Panc1 (cell line): ENCODE results near the gene ARHGAP4.

Experiments
- POLR2AphosphoS5 ChIP-seq: IDR thresholded peaks from 2 replicates; pipeline ENCODE4 v1.6.1; 2012; ENCODE audit warnings: mild to moderate bottlenecking, low read depth, low read length, moderate library complexity
- TCF7L2 ChIP-seq: IDR thresholded peaks from 2 replicates; pipeline ENCODE4 v1.6.1; 2011; ENCODE audit warnings: mild to moderate bottlenecking, low read depth, low read length, inconsistent platforms
- TF ChIP-seq, protein P1 (sequence below): fragments of 450-650 bp; IDR thresholded peaks from 2 replicates; pipeline ENCODE4 v1.5.1; 2017; ENCODE audit warnings: mild to moderate bottlenecking

DNA sequence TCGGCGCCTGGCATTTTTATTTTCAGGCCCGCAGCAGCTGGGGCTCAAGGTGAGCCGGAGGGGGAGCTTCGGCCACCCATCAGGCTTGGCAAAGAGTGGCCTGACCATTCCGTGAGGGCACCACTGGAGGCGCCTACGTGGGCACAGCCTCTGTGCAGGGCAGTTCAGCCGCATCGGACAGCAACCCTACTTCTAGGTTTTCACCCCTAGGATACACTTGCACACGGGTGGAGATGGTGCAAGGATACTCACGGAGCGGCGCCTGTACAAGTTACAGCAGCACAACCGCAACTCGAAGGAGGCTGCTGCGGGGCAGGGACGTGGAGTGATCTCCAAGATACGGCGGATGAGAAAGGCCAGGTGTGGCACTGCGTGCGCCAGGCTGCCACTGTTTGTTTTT lies 34.7 kb upstream of the ARHGAP4 start:
- TF ChIP-seq, protein P1, sequence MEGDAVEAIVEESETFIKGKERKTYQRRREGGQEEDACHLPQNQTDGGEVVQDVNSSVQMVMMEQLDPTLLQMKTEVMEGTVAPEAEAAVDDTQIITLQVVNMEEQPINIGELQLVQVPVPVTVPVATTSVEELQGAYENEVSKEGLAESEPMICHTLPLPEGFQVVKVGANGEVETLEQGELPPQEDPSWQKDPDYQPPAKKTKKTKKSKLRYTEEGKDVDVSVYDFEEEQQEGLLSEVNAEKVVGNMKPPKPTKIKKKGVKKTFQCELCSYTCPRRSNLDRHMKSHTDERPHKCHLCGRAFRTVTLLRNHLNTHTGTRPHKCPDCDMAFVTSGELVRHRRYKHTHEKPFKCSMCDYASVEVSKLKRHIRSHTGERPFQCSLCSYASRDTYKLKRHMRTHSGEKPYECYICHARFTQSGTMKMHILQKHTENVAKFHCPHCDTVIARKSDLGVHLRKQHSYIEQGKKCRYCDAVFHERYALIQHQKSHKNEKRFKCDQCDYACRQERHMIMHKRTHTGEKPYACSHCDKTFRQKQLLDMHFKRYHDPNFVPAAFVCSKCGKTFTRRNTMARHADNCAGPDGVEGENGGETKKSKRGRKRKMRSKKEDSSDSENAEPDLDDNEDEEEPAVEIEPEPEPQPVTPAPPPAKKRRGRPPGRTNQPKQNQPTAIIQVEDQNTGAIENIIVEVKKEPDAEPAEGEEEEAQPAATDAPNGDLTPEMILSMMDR: no peak
- no peak for TF ChIP-seq TCF7L2
- no peak for TF ChIP-seq POLR2AphosphoS5
